Measurements from ENCODE around the gene OTP.

The OTP gene

GRCh38 chr5:77644371-77645157 is 6.1 kb upstream of the OTP start:
- DNase-seq (ENCODE audit: low read depth in 1 of 2, low spot score in 1 of 2) = no peak
- H3K27me3 ChIP-seq (ENCODE audit: insufficient read depth, poor library complexity, severe bottlenecking) = peaks cover 14% of the 10 kb centered on the region
- TF ChIP-seq, protein P1, sequence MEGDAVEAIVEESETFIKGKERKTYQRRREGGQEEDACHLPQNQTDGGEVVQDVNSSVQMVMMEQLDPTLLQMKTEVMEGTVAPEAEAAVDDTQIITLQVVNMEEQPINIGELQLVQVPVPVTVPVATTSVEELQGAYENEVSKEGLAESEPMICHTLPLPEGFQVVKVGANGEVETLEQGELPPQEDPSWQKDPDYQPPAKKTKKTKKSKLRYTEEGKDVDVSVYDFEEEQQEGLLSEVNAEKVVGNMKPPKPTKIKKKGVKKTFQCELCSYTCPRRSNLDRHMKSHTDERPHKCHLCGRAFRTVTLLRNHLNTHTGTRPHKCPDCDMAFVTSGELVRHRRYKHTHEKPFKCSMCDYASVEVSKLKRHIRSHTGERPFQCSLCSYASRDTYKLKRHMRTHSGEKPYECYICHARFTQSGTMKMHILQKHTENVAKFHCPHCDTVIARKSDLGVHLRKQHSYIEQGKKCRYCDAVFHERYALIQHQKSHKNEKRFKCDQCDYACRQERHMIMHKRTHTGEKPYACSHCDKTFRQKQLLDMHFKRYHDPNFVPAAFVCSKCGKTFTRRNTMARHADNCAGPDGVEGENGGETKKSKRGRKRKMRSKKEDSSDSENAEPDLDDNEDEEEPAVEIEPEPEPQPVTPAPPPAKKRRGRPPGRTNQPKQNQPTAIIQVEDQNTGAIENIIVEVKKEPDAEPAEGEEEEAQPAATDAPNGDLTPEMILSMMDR (IDR thresholded peaks at IDR 0.05; ENCODE audit: insufficient read depth, low read length) = no peak
- TF ChIP-seq POLR2AphosphoS5 (IDR thresholded peaks at IDR 0.05; ENCODE audit: low read depth) = no peak
- TF ChIP-seq GABPA (IDR thresholded peaks at IDR 0.05; ENCODE audit: low read depth) = no peak
- TF ChIP-seq, protein P2, sequence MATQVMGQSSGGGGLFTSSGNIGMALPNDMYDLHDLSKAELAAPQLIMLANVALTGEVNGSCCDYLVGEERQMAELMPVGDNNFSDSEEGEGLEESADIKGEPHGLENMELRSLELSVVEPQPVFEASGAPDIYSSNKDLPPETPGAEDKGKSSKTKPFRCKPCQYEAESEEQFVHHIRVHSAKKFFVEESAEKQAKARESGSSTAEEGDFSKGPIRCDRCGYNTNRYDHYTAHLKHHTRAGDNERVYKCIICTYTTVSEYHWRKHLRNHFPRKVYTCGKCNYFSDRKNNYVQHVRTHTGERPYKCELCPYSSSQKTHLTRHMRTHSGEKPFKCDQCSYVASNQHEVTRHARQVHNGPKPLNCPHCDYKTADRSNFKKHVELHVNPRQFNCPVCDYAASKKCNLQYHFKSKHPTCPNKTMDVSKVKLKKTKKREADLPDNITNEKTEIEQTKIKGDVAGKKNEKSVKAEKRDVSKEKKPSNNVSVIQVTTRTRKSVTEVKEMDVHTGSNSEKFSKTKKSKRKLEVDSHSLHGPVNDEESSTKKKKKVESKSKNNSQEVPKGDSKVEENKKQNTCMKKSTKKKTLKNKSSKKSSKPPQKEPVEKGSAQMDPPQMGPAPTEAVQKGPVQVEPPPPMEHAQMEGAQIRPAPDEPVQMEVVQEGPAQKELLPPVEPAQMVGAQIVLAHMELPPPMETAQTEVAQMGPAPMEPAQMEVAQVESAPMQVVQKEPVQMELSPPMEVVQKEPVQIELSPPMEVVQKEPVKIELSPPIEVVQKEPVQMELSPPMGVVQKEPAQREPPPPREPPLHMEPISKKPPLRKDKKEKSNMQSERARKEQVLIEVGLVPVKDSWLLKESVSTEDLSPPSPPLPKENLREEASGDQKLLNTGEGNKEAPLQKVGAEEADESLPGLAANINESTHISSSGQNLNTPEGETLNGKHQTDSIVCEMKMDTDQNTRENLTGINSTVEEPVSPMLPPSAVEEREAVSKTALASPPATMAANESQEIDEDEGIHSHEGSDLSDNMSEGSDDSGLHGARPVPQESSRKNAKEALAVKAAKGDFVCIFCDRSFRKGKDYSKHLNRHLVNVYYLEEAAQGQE (IDR thresholded peaks at IDR 0.05; ENCODE audit: insufficient replicate concordance, low read depth) = no peak
- TF ChIP-seq SPI1 (IDR thresholded peaks at IDR 0.05; ENCODE audit: borderline replicate concordance, low read depth) = no peak

GRCh38 chr5:77643654-77644370 is 5.3 kb upstream of the OTP start:
- H3K4me3 ChIP-seq (replicated peaks; ENCODE audit: insufficient read depth, low read length) = no peak overlapping the region; the same call in 1 of the 2 replicates
- TF ChIP-seq, protein P2 (IDR thresholded peaks at IDR 0.05; ENCODE audit: insufficient replicate concordance, low read depth) = no peak
- TF ChIP-seq, protein P1 (IDR thresholded peaks at IDR 0.05; ENCODE audit: insufficient read depth, low read length) = no peak
- TF ChIP-seq POLR2AphosphoS5 (IDR thresholded peaks at IDR 0.05; ENCODE audit: low read depth) = no peak
- TF ChIP-seq SPI1 (IDR thresholded peaks at IDR 0.05; ENCODE audit: borderline replicate concordance, low read depth) = no peak
- TF ChIP-seq GABPA (IDR thresholded peaks at IDR 0.05; ENCODE audit: low read depth) = no peak
- DNase-seq (ENCODE audit: low read depth in 1 of 2, low spot score in 1 of 2) = no peak
- no peak overlapping the region for H3K27ac ChIP-seq (replicated peaks)
- H3K27me3 ChIP-seq (ENCODE audit: insufficient read depth, poor library complexity, severe bottlenecking) = peaks cover 19% of the 10 kb centered on the region

More at GRCh38 chr5:77644371-77645157, 6.1 kb upstream of the OTP start:
- no peak overlapping the region for H3K27ac ChIP-seq (replicated peaks)
- no peak overlapping the region for H3K4me3 ChIP-seq (replicated peaks; ENCODE audit: insufficient read depth, low read length)

DNA sequence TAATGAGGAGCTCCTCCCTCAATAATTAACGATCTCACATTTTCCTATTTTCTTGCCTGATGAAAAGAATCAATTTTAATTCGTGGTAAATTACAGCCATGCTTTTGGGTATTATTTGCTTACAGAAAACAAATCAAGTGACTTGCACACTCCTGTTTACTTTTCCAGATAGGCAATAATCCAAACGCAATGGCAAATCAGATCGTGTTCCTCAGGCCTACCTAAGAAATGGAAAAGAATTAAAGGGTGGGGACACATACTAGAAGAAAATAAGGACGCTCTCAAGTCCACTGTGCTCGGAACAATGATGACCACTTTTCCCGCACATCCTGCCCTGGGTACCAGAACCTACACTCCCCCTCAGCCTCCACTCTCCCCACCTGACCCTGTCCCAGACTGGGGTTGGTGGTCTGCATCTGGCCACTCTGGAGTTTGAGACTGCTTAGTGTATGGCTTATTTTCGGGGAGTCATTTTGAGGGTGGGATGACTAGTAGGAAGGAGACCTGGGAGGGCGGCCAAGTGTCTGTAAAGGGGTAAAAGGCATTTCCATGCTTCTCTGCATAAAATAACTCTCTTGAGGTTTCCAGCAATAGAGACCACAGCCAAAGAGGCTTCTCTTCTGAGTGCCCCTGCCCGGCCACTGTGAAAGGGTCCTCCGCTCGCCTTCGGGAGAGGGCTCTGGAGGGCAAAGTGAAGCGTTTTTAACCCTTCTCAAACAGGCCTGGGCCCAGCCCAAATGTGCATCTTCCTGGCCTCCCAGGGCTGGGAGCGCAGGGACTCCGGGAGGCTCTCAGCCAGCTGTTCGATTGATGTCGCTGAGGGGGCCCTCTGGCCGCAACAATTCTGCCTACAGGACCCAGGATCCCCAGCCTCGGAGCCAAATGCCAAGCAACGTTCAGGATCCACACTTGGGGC is 4.5 kb upstream of the OTP start:
- TF ChIP-seq, protein P1 (IDR thresholded peaks at IDR 0.05; ENCODE audit: insufficient read depth, low read length) = no peak

More for the DNA sequence above, 4.5 kb upstream of the OTP start:
- no peak overlapping the region for H3K4me3 ChIP-seq (replicated peaks; ENCODE audit: insufficient read depth, low read length)
- H3K27me3 ChIP-seq (ENCODE audit: insufficient read depth, poor library complexity, severe bottlenecking) = peaks cover 23% of the 10 kb centered on the region
- no peak for DNase-seq (ENCODE audit: low read depth in 1 of 2, low spot score in 1 of 2)
- no peak overlapping the region for H3K27ac ChIP-seq (replicated peaks)

All from HL-60 (cell line).